HepG2 (cell line): ENCODE data around the gene MFSD2B. TPM values are rescaled to one million over a fixed set of nuclear protein-coding genes. Genes with fewer than 3 reads are reported as not detected.

Source experiments
- ATAC-seq: fragments of 200-7000 bp; cut with Tn5 transposase; 3 replicates; pipeline ENCODE4 v1.9.1; 2020; ENCODE audit warnings: mild to moderate bottlenecking, moderate library complexity
- BruUV-seq: library from RNA; stranded (reverse); fragments of 400-500 nt; replicated peaks from 2 replicates; lab custom pipeline; 2021; lab: Mats Ljungman, UMichigan
- CTCF ChIA-PET: fragments of 300-600 bp; formaldehyde crosslinking; extraction: SDS; loops from one replicate; lab custom pipeline; 2021; ENCODE audit warnings: low total read pairs, inconsistent platforms, low intra/inter-chr PET ratio; lab: Yijun Ruan, JAX
- POLR2A ChIA-PET: fragments of 350-600 bp; sonication (Branson Sonifier 250); formaldehyde crosslinking; loops from one replicate; lab custom pipeline; 2020; ENCODE audit warnings: antibody characterized with exemption, inconsistent platforms; lab: Yijun Ruan, JAX
- DNase-seq: peaks from one replicate; pipeline ENCODE4 v3.0.0-alpha.2; 2015; ENCODE audit warnings: low spot score
- FAIRE-seq: peaks from 3 replicates; lab custom pipeline; 2011; peaks lifted over from hg19 to GRCh38; lab: Jason Lieb, UNC
- H2AFZ ChIP-seq: one replicate; pipeline ENCODE4 v1.6.1; 2011; ENCODE audit warnings: low read length, inconsistent platforms
- H3K27ac ChIP-seq: fragments of 300-600 bp; 3 replicates; pipeline ENCODE4 v1.8.0; 2011; ENCODE audit warnings: mixed run types, mild to moderate bottlenecking, mixed read lengths, low read length, inconsistent platforms; ENCODE audit not compliant: insufficient read depth; ENCODE audit errors: extremely low read length
- H3K27me3 ChIP-seq, 2 experiments: fragments of 200-600 bp in 1 of 2; 2 replicates in 1 of 2; 3 replicates in 1 of 2; pipeline versions ENCODE4 v1.6.0 to v1.8.0; 2011; ENCODE audit warnings: low read length in 2 of 2, mild to moderate bottlenecking in 2 of 2, moderate library complexity in 2 of 2, inconsistent platforms in 1 of 2; ENCODE audit not compliant: insufficient read depth in 2 of 2, control insufficient read depth in 1 of 2
- H3K36me3 ChIP-seq, 2 experiments: fragments of 200-600 bp in 1 of 2; replicated peaks in 1 of 2; 2 replicates in 1 of 2; 3 replicates in 1 of 2; pipeline versions ENCODE4 v1.5.1 to v1.8.0; 2011; ENCODE audit warnings: low read length in 2 of 2, inconsistent platforms in 1 of 2; ENCODE audit not compliant: insufficient read depth in 2 of 2, control insufficient read depth in 1 of 2
- H3K4me1 ChIP-seq: 2 replicates; pipeline ENCODE4 v1.5.1; 2012; ENCODE audit warnings: low read length, inconsistent platforms; ENCODE audit not compliant: insufficient read depth
- H3K4me2 ChIP-seq: 2 replicates; pipeline ENCODE4 v1.6.0; 2011; ENCODE audit warnings: low read depth, low read length, inconsistent platforms
- H3K4me3 ChIP-seq, 3 experiments: fragments of 200-600 bp in 1 of 3; sonication (generic), shearing (Covaris generic) in 1 of 3; replicated peaks in 1 of 3; 2 replicates each; pipeline ENCODE4 v1.5.1; 2011 to 2016; ENCODE audit warnings: low read length in 3 of 3, inconsistent platforms in 2 of 3, low read depth in 2 of 3, mild to moderate bottlenecking in 2 of 3, control low read depth in 1 of 3, mixed read lengths in 1 of 3; ENCODE audit not compliant: insufficient read depth in 1 of 3
- H3K79me2 ChIP-seq: one replicate; pipeline ENCODE4 v1.6.1; 2011; ENCODE audit warnings: low read length, inconsistent platforms; ENCODE audit not compliant: insufficient read depth
- H3K9ac ChIP-seq: 2 replicates; pipeline ENCODE4 v1.6.0; 2011; ENCODE audit warnings: mild to moderate bottlenecking, low read depth, low read length, inconsistent platforms; ENCODE audit not compliant: insufficient read depth
- H3K9me3 ChIP-seq: 2 replicates; pipeline ENCODE4 v1.5.1; 2012; ENCODE audit warnings: mild to moderate bottlenecking, low read length
- H4K20me1 ChIP-seq: 2 replicates; pipeline ENCODE4 v1.6.0; 2011; ENCODE audit warnings: inconsistent platforms, mild to moderate bottlenecking, low read length, moderate library complexity; ENCODE audit not compliant: insufficient read depth
- ARNT2 ChIP-seq: sonication (generic); formaldehyde crosslinking; IDR thresholded peaks from 2 replicates; pipeline ENCODE4 v1.8.0; 2022; ENCODE audit warnings: mild to moderate bottlenecking, low read depth, missing genetic modification reagents, moderate library complexity
- CHD4 ChIP-seq: fragments of 200-600 bp; sonication (generic); IDR thresholded peaks from 2 replicates; pipeline ENCODE4 v1.7.0; 2017; ENCODE audit warnings: mild to moderate bottlenecking, low read length, borderline replicate concordance
- HDAC2 ChIP-seq: sonication (generic); formaldehyde crosslinking; IDR thresholded peaks from 2 replicates; pipeline ENCODE4 v1.4.0; 2020; ENCODE audit warnings: missing genetic modification reagents
- ISX ChIP-seq: sonication (generic); formaldehyde crosslinking; conservative IDR thresholded peaks from 2 replicates; pipeline ENCODE4 v1.5.0; 2020; ENCODE audit warnings: missing genetic modification reagents
- NR2F6 ChIP-seq, 2 experiments: IDR thresholded peaks; 2 replicates each; pipeline ENCODE4 v1.6.1; 2016; ENCODE audit warnings: antibody characterized with exemption in 1 of 2, mild to moderate bottlenecking in 1 of 2
- SALL2 ChIP-seq: sonication (generic); formaldehyde crosslinking; IDR thresholded peaks from 2 replicates; pipeline ENCODE4 v1.8.1; 2023; ENCODE audit warnings: mild to moderate bottlenecking, missing genetic modification reagents, inconsistent platforms
- SMC3 ChIP-seq: IDR thresholded peaks from 2 replicates; pipeline ENCODE4 v1.6.1; 2011; ENCODE audit warnings: low read length, improper control_type of control experiment
- YEATS4 ChIP-seq: sonication (generic); formaldehyde crosslinking; IDR thresholded peaks from 2 replicates; pipeline ENCODE4 v1.4.0; 2020; ENCODE audit warnings: missing genetic modification reagents, borderline replicate concordance
- ZNF18 ChIP-seq: sonication (generic); formaldehyde crosslinking; IDR thresholded peaks from 2 replicates; pipeline ENCODE4 v1.8.0; 2022; ENCODE audit warnings: mild to moderate bottlenecking, missing genetic modification reagents; ENCODE audit not compliant: insufficient replicate concordance
- ZNF446 ChIP-seq: sonication (generic); formaldehyde crosslinking; IDR thresholded peaks from 2 replicates; pipeline ENCODE4 v1.5.0; 2020; ENCODE audit warnings: mild to moderate bottlenecking, missing genetic modification reagents
- ZNF496 ChIP-seq: sonication (generic); formaldehyde crosslinking; IDR thresholded peaks from 2 replicates; pipeline ENCODE4 v1.8.1; 2023; ENCODE audit warnings: mild to moderate bottlenecking, moderate library complexity, missing genetic modification reagents; ENCODE audit not compliant: insufficient replicate concordance
- ZNF660 ChIP-seq: sonication (generic); formaldehyde crosslinking; IDR thresholded peaks from 2 replicates; pipeline ENCODE4 v1.5.1; 2020; ENCODE audit warnings: mild to moderate bottlenecking, low read depth, missing genetic modification reagents, borderline replicate concordance
- ZNF800 ChIP-seq: sonication (generic); formaldehyde crosslinking; IDR thresholded peaks from 2 replicates; pipeline ENCODE4 v1.4.0; 2020; ENCODE audit warnings: missing genetic modification reagents
- ZSCAN9 ChIP-seq: IDR thresholded peaks from 2 replicates; pipeline ENCODE4 v1.6.1; 2016; ENCODE audit warnings: borderline replicate concordance
- WGBS: methylation state at CpG from one replicate; pipeline ENCODE4 v1.1.6; 2017; ENCODE audit warnings: low lambda C conversion rate; 5-methylcytosine and 5-hydroxymethylcytosine counted together
- in situ Hi-C: cut with HindIII; loops from 2 replicates; pipeline ENCODE4 v1.10.0; 2017; ENCODE audit warnings: low pct_unique_long_range_greater_than_20kb; ENCODE audit not compliant: extremely low pct_ligation_motif_present
- intact Hi-C: fragments of 100-400 bp; cut with micrococcal nuclease; formaldehyde crosslinking; loops from one replicate; pipeline ENCODE4 v1.10.0; 2022; ENCODE audit not compliant: unreplicated experiment
- polyA plus RNA-seq, 8 experiments: library from polyadenylated mRNA; depleted of rRNA in 3 of 8; stranded (reverse) in 7 of 8; unstranded in 1 of 8; fragments of >200 nt; fragmentation: Illumina TruSeq in 4 of 8; extraction: Trizol in 4 of 8; gene quantifications; 2 replicates each; pipeline versions ENCODE4 v1.2.1 to v1.2.3, GENCODE V29; 2011 to 2016; ENCODE audit warnings: low read depth in 4 of 8, missing spikeins in 1 of 8, mixed read lengths in 1 of 8; ENCODE audit not compliant: insufficient read depth in 1 of 8
- total RNA-seq, 5 experiments: library from RNA; depleted of rRNA; stranded (reverse); fragments of >200 nt; fragmentation: Illumina TruSeq; extraction: Trizol; gene quantifications; 2 replicates each; pipeline ENCODE4 v1.2.3, GENCODE V29; 2016; ENCODE audit warnings: low read depth in 1 of 5
- TF ChIP-seq, protein P1 (sequence below): sonication (generic); formaldehyde crosslinking; IDR thresholded peaks from 2 replicates; pipeline ENCODE4 v1.4.0; 2020; ENCODE audit warnings: mild to moderate bottlenecking, missing genetic modification reagents

Gene MFSD2B
- total and polyA plus RNA-seq, 2 of the 13 experiments (the other 11 are each of a cell fraction or from before 2014, with no cell fraction given), result 0.21 to 0.93 TPM

- TF ChIP-seq ZNF18 (peak; percentile 41), HDAC2 (CRISPR knock-in tag) (peak; percentile 64; the same call in 1 of the 2 replicates), ZSCAN9 (no peak)
Observed at GRCh38 chr2:24045511-24046508, 35.9 kb downstream of the MFSD2B start (continued).

DNA sequence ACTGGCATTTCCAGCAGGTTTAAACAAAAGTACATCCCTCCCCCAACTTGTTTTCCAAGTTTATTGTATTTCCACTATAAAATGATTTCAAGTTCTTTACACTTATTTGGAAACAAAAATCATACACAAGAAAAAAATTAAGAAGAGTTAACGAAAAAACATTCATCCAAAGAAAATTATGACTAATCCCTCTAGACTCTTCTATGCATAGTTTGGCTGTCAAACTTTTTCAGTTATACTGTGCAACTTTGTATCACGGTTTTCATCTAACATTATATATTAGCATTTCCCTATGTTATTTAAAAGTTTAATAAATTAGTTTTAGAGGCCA is 36.7 kb downstream of the MFSD2B start:
- peak overlapping the region; percentile 90 for H3K27ac ChIP-seq
- intact Hi-C loops, result loop anchor here (2.0 kb wide), 1 partner anchor 32 kb away; no protein-coding TSS in a partner anchor
- POLR2A ChIA-PET, result interaction anchor here (0.8 to 5.4 kb wide), 12 partner anchors 12 to 119 kb away, joined by 3 to 91 read pairs (median 16); partner anchors contain the start of genes ATAD2B, SF3B6, TP53I3 and UBXN2A
- TF ChIP-seq NR2F6 (IDR thresholded peaks at IDR 0.05) (0 out of 2 replicates have a peak, but pooled peaks have one; percentile 4), NR2F6 (CRISPR knock-in tag; IDR thresholded peaks at IDR 0.05) (no peak), ZNF496 (no peak), ZNF800 (CRISPR knock-in tag) (no peak), ZNF660 (CRISPR knock-in tag) (no peak), SMC3 (no peak), ZNF446 (CRISPR knock-in tag) (no peak), SALL2 (CRISPR knock-in tag) (no peak), YEATS4 (CRISPR knock-in tag) (peak; percentile 24; the same call in 1 of the 2 replicates), ISX (CRISPR knock-in tag) (no peak), ARNT2 (CRISPR knock-in tag) (0 out of 2 replicates have a peak, but pooled peaks have one; percentile 2), CHD4 (no peak)
- TF ChIP-seq, protein P1, sequence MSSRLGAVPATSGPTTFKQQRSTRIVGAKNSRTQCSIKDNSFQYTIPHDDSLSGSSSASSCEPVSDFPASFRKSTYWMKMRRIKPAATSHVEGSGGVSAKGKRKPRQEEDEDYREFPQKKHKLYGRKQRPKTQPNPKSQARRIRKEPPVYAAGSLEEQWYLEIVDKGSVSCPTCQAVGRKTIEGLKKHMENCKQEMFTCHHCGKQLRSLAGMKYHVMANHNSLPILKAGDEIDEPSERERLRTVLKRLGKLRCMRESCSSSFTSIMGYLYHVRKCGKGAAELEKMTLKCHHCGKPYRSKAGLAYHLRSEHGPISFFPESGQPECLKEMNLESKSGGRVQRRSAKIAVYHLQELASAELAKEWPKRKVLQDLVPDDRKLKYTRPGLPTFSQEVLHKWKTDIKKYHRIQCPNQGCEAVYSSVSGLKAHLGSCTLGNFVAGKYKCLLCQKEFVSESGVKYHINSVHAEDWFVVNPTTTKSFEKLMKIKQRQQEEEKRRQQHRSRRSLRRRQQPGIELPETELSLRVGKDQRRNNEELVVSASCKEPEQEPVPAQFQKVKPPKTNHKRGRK (CRISPR knock-in tag), result no peak

More for the DNA sequence above, 36.7 kb downstream of the MFSD2B start:
- CTCF ChIA-PET, result no interaction called here
- Histone ChIP-seq H3K9ac (peak overlapping the region; percentile 83), H3K4me2 (peak overlapping the region; percentile 84), H3K4me3 (peak overlapping the region; percentile 84 to 93 (median 88)), H3K36me3 (no peaks in the 10 kb centered on the region), H3K9me3 (no peaks in the 10 kb centered on the region), H4K20me1 (no peaks in the 10 kb centered on the region), H3K4me1 (peaks cover 53% of the 10 kb centered on the region), H3K27me3 (no peaks in the 10 kb centered on the region; a peak in 2 of 5 replicates), H3K79me2 (peaks cover 36% of the 10 kb centered on the region), H2AFZ (no peak overlapping the region)
- DNase-seq (no peak), ATAC-seq (no peak), FAIRE-seq (no peak)
- BruUV-seq, result no TSS peak
- 2% methylated on average over 2 of the region's 2 CpGs for WGBS
- in situ Hi-C loops, result no loop called here
